Pancreas (tissue), 10 donors: ENCODE data around the gene PCBP2. TPM values are rescaled to one million over a fixed set of nuclear protein-coding genes. Genes with fewer than 3 reads are reported as not detected.

Experiments used
- ATAC-seq, 4 donors: fragments of 200-7000 bp; cut with Tn5 transposase; one replicate each; pipeline versions ENCODE4 v1.8.0 to v1.9.1; 2020; ENCODE audit warnings: mild to moderate bottlenecking in 4 of 4, moderate library complexity in 4 of 4
- DNase-seq, 6 donors: peaks; one replicate each; pipeline ENCODE4 v3.0.0-alpha.2; 2020
- FAIRE-seq: peaks from 2 replicates; lab custom pipeline; 2012; peaks lifted over from hg19 to GRCh38; lab: Jason Lieb, UNC
- H3K27ac ChIP-seq, 4 donors: fragments of 200-600 bp; sonication (generic); 1 replicate in 3 of 4; 2 replicates in 1 of 4; pipeline versions ENCODE4 v1.5.0 to v1.8.0; 2020
- H3K27me3 ChIP-seq, 4 donors: fragments of 200-600 bp; one replicate each; pipeline ENCODE4 v1.8.0; 2021
- H3K36me3 ChIP-seq, 3 donors: fragments of 200-600 bp; sonication (generic) in 1 of 3; one replicate each; pipeline versions ENCODE4 v1.5.0 to v1.8.0; 2020 to 2021
- H3K4me1 ChIP-seq, 3 donors: fragments of 200-600 bp; one replicate each; pipeline ENCODE4 v1.8.0; 2021
- H3K4me3 ChIP-seq, 4 donors: fragments of 200-600 bp; sonication (generic) in 2 of 4; one replicate each; pipeline versions ENCODE4 v1.5.0 to v1.8.0; 2020 to 2021
- H3K9me3 ChIP-seq, 4 donors: fragments of 200-600 bp; one replicate each; pipeline ENCODE4 v1.8.0; 2021
- WGBS, 2 donors: extraction: QIAGEN DNeasy Blood & Tissue Kit; methylation state at CpG; one replicate each; pipeline ENCODE4 v1.1.7; 2013; 5-methylcytosine and 5-hydroxymethylcytosine counted together
- intact Hi-C, 3 donors: fragments of 100-400 bp; cut with DNase I; formaldehyde crosslinking; loops; one replicate each; pipeline versions ENCODE4 v1.11.1 to v1.14.2; 2022
- polyA plus RNA-seq, 2 donors: library from polyadenylated mRNA; stranded (reverse); fragments of 200-250 nt; gene quantifications; one replicate each; pipeline ENCODE4 v1.2.3, GENCODE V29; 2013
- total RNA-seq, 6 donors: library from RNA; stranded (reverse); fragmentation: NEBNext Ultra II Directional in 4 of 6; extraction: Animal tissue kit (Norgen Biotek cat#: 25700) in 4 of 6; gene quantifications; one replicate each; pipeline versions ENCODE4 v1.2.1 to v1.2.4, GENCODE V29; 2021 to 2023
- TF ChIP-seq, protein P1 (sequence below), 4 donors: fragments of 200-600 bp; sonication (generic) in 3 of 4; IDR thresholded peaks; one replicate each; pipeline versions ENCODE4 v1.5.0 to v1.8.0; 2021; ENCODE audit warnings: antibody characterized with exemption in 4 of 4
- donor health status: healthy with polysubstance abuse.
- donor health status: DM: no; HTN: no; CAD: no; lungs with moderate emphysema.
- donor health status: DM: no; HTN: no; CAD: no.
- donor health status: control.
- donor health status: control.
- donor health status: Bipolar disorder and iron deficiency.
- donor health status: DM: yes; HTN: yes; CAD: no.
- donor health status: DM: no; HTN: no; CAD: no.
- donor health status: DM: no; HTN: no; CAD: no.
- donor health status: DM: yes; HTN: yes; CAD: no.

PCBP2 gene
- total and polyA plus RNA-seq, 8 donors = 266 to 608 (median 467) TPM

DNA sequence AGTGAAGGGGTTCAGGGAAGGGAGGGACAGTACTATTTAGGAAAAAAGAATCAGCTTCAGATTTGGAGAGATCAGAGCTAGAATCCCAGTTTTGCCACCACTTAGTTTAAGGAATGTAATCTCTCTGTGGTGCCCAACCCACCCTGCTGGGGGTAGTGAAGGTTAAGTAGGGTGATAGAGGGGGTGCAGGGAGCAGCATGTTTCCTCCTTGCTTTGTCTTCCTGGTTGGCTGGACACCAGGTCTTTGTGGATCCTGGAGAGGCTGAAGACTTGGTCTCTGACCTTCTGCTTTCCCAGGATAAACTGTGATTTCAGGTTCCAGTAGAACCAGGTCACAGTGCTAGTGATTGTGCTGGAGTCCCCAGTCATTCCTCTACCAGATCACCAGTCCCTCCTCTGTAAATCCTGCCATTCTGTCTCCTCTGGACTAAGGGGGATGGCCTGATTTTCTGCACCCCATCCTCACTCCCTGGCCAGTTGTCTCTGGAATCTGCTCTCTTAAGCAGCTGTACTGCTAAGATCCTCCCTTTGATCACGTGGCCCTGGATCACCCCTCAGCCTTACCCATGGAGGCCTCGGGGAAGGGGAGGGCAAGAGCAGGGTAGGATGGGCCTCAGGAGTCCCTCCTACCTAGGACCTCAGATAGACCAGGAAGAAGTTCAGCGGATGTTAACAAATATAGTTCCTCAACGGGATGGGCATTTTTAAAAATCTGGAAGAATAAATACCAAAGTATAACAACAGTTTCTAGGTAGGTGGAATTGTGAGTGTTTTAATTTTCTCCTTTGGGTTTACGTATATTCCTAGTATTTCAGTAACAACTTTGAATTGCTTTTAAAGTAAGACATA is 44.2 kb downstream of the PCBP2 start:
- intact Hi-C loops = no loop called here
- 40 to 51% methylated on average over 5 of the region's 5 CpGs for WGBS, 2 donors
- TF ChIP-seq, protein P1, sequence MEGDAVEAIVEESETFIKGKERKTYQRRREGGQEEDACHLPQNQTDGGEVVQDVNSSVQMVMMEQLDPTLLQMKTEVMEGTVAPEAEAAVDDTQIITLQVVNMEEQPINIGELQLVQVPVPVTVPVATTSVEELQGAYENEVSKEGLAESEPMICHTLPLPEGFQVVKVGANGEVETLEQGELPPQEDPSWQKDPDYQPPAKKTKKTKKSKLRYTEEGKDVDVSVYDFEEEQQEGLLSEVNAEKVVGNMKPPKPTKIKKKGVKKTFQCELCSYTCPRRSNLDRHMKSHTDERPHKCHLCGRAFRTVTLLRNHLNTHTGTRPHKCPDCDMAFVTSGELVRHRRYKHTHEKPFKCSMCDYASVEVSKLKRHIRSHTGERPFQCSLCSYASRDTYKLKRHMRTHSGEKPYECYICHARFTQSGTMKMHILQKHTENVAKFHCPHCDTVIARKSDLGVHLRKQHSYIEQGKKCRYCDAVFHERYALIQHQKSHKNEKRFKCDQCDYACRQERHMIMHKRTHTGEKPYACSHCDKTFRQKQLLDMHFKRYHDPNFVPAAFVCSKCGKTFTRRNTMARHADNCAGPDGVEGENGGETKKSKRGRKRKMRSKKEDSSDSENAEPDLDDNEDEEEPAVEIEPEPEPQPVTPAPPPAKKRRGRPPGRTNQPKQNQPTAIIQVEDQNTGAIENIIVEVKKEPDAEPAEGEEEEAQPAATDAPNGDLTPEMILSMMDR (IDR thresholded peaks at IDR 0.05) = no peak
- DNase-seq = peak in 2 of 6 donors; percentile 32 to 35
- peaks cover 5 to 23% (median 15%) of the 10 kb centered on the region in 3 donors for H3K4me1 ChIP-seq
- no peaks in the 10 kb centered on the region for H3K27me3 ChIP-seq
- no peak for ATAC-seq
- no peak for FAIRE-seq
- no peaks in the 10 kb centered on the region for H3K36me3 ChIP-seq
- H3K9me3 ChIP-seq = no peaks in the 10 kb centered on the region
- H3K4me3 ChIP-seq = no peak overlapping the region
- H3K27ac ChIP-seq = peak overlapping the region; percentile 5 to 65 (median 35)

DNA sequence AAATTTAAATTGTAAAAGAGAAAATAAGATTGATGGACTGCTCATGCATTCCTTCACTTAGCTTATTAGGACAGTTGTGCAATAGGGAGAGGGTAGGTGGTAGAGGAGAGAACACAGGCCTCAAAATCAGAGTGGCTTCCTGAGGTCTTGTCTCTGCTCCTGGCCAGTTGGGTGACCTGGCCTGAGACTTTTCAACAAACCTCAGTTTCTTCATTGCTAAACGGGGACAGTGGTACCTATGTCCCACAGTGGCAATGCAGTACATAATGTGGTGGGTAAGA is 44.8 kb downstream of the PCBP2 start:
- Histone ChIP-seq H3K4me1 (peaks cover 5 to 25% (median 15%) of the 10 kb centered on the region in 3 donors), H3K36me3 (no peaks in the 10 kb centered on the region), H3K9me3 (no peaks in the 10 kb centered on the region), H3K27me3 (no peaks in the 10 kb centered on the region), H3K27ac (peak overlapping the region in 2 of 4 donors; percentile 44 to 65), H3K4me3 (no peak overlapping the region)
- DNase-seq = no peak
- no peak for FAIRE-seq
- 71 to 86% methylated on average over 1 of the region's 1 CpG for WGBS, 2 donors
- no peak for ATAC-seq
- intact Hi-C loops = no loop called here
- TF ChIP-seq, protein P1 (IDR thresholded peaks at IDR 0.05) = no peak

GRCh38 chr12:53497461-53497860 is 45.6 kb downstream of the PCBP2 start:
- Histone ChIP-seq H3K4me1 (peaks cover 5 to 27% (median 15%) of the 10 kb centered on the region in 3 donors), H3K4me3 (no peak overlapping the region), H3K36me3 (no peaks in the 10 kb centered on the region), H3K9me3 (no peaks in the 10 kb centered on the region), H3K27ac (no peak overlapping the region), H3K27me3 (no peaks in the 10 kb centered on the region)
- no peak for DNase-seq
- 83 to 88% methylated on average over 3 of the region's 3 CpGs for WGBS, 2 donors
- no peak for ATAC-seq
- TF ChIP-seq, protein P1 (IDR thresholded peaks at IDR 0.05) = no peak
- FAIRE-seq = no peak
- intact Hi-C loops = no loop called here

DNA sequence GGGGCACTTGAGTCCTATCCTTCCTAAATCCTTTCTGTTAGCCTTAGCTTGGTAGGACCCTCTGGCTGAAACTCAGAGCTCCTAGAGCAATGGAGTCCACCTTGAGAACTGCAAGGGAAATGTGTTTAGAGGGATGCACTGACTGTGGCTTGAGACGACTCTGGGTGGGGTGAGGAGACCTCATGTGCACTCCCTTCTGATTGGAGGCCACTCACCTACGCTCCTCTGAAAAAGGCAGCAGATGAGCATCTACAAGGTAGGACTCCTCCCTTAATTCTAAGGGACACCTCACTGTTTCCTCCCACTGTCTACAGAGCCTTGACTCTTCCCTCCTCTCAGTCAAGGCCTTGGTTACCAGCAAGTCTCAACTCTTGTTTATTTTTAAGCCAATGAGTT is 46.3 kb downstream of the PCBP2 start:
- no peak for ATAC-seq
- Histone ChIP-seq H3K4me3 (no peak overlapping the region), H3K27ac (no peak overlapping the region), H3K36me3 (no peaks in the 10 kb centered on the region), H3K4me1 (peaks cover 5 to 31% (median 15%) of the 10 kb centered on the region in 3 donors), H3K9me3 (no peaks in the 10 kb centered on the region), H3K27me3 (no peaks in the 10 kb centered on the region)
- intact Hi-C loops = no loop called here
- FAIRE-seq = no peak
- WGBS, 2 donors = 86 to 87% methylated on average over 2 of the region's 2 CpGs
- no peak for DNase-seq
- TF ChIP-seq, protein P1 (IDR thresholded peaks at IDR 0.05) = no peak
